MCF 10A (cell line): ENCODE measurements around the gene SPG21. TPM values are rescaled to one million over a fixed set of nuclear protein-coding genes. Genes with fewer than 3 reads are reported as not detected.

ENCODE experiments used
- BruUV-seq: library from RNA; stranded (reverse); fragments of 400-500 nt; replicated peaks from 2 replicates; lab custom pipeline; 2021; lab: Mats Ljungman, UMichigan
- CTCF ChIA-PET: fragments of 300-600 bp; sonication (Branson Sonifier 250); formaldehyde crosslinking; extraction: SDS; loops from one replicate; lab custom pipeline; 2021; ENCODE audit warnings: antibody characterized with exemption, inconsistent platforms; lab: Yijun Ruan, JAX
- POLR2A ChIA-PET: fragments of 300-600, 350-650 bp; sonication (Branson Sonifier 250); formaldehyde crosslinking; extraction: SDS; loops from one replicate; lab custom pipeline; 2020; ENCODE audit warnings: antibody characterized with exemption, inconsistent platforms; lab: Yijun Ruan, JAX
- DNase-seq: peaks from one replicate; pipeline ENCODE4 v3.0.0-alpha.2; 2018; ENCODE audit not compliant: unreplicated experiment
- H3K27ac Mint-ChIP-seq: one replicate; pipeline ENCODE4 v1.8.0; 2022; ENCODE audit warnings: mild to moderate bottlenecking, low read depth, mixed read lengths; ENCODE audit not compliant: unreplicated experiment
- H3K27me3 Mint-ChIP-seq: one replicate; pipeline ENCODE4 v1.8.0; 2022; ENCODE audit warnings: mixed read lengths; ENCODE audit not compliant: insufficient read depth, unreplicated experiment
- H3K36me3 Mint-ChIP-seq: one replicate; pipeline ENCODE4 v1.8.0; 2022; ENCODE audit warnings: mild to moderate bottlenecking, moderate library complexity, mixed read lengths; ENCODE audit not compliant: insufficient read depth, unreplicated experiment
- H3K4me1 Mint-ChIP-seq: one replicate; pipeline ENCODE4 v1.8.0; 2022; ENCODE audit warnings: mixed read lengths; ENCODE audit not compliant: insufficient read depth, unreplicated experiment
- H3K4me3 Mint-ChIP-seq: one replicate; pipeline ENCODE4 v1.8.0; 2022; ENCODE audit warnings: mild to moderate bottlenecking, moderate library complexity, mixed read lengths; ENCODE audit not compliant: unreplicated experiment
- H3K9me3 Mint-ChIP-seq: one replicate; pipeline ENCODE4 v1.8.0; 2022; ENCODE audit warnings: mixed read lengths; ENCODE audit not compliant: unreplicated experiment
- CTCF ChIP-seq: fragments of 200-600 bp; IDR thresholded peaks from one replicate; pipeline ENCODE4 v1.8.0; 2022; ENCODE audit warnings: antibody characterized with exemption, mild to moderate bottlenecking; ENCODE audit not compliant: unreplicated experiment
- intact Hi-C: fragments of 100-400 bp; cut with micrococcal nuclease; formaldehyde crosslinking; loops from 2 replicates; pipeline ENCODE4 v1.14.1; 2022
- total RNA-seq: library from RNA; stranded (reverse); gene quantifications from 2 replicates; pipeline ENCODE4 v1.2.3, GENCODE V29; 2022

The SPG21 gene
- total RNA-seq, 1 experiment from 2014 or later: 63.1 TPM

GRCh38 chr15:64997066-64997465, 7.4 kb upstream of the SPG21 start:
- peaks cover 6% of the 10 kb centered on the region for H3K36me3 Mint-ChIP-seq
- no peaks in the 10 kb centered on the region for H3K4me1 Mint-ChIP-seq
- H3K27me3 Mint-ChIP-seq: no peaks in the 10 kb centered on the region
- ChIA-PET POLR2A (interaction anchor here (0.7 to 1.4 kb wide), 2 partner anchors 18 to 167 kb away, joined by 3 read pairs; no protein-coding TSS in a partner anchor), CTCF (interaction anchor here (0.6 to 2.2 kb wide), 2 partner anchors 8 to 55 kb away, joined by 3 to 4 read pairs; no protein-coding TSS in a partner anchor)
- H3K4me3 Mint-ChIP-seq: no peak overlapping the region
- no peak for TF ChIP-seq CTCF
- no TSS peak for BruUV-seq
- intact Hi-C loops: no loop called here
- H3K9me3 Mint-ChIP-seq: no peaks in the 10 kb centered on the region
- no peak for DNase-seq
- H3K27ac Mint-ChIP-seq: no peak overlapping the region

GRCh38 chr15:64993290-64993689, 3.6 kb upstream of the SPG21 start:
- H3K27ac Mint-ChIP-seq: no peak overlapping the region
- ChIA-PET POLR2A (interaction anchor here (1.4 kb wide), 1 partner anchor 35 kb away, joined by 3 read pairs; no protein-coding TSS in a partner anchor), CTCF (no interaction called here)
- H3K9me3 Mint-ChIP-seq: no peaks in the 10 kb centered on the region
- no peaks in the 10 kb centered on the region for H3K4me1 Mint-ChIP-seq
- no TSS peak for BruUV-seq
- H3K4me3 Mint-ChIP-seq: no peak overlapping the region
- intact Hi-C loops: no loop called here
- TF ChIP-seq CTCF: no peak
- no peak for DNase-seq
- peaks cover 6% of the 10 kb centered on the region for H3K36me3 Mint-ChIP-seq
- H3K27me3 Mint-ChIP-seq: no peaks in the 10 kb centered on the region

GRCh38 chr15:64991536-64992135, 1.9 kb upstream of the SPG21 start:
- Mint-ChIP-seq H3K27me3 (no peaks in the 10 kb centered on the region), H3K36me3 (peaks cover 10% of the 10 kb centered on the region), H3K9me3 (no peaks in the 10 kb centered on the region), H3K4me1 (peaks cover 6% of the 10 kb centered on the region), H3K4me3 (no peak overlapping the region), H3K27ac (no peak overlapping the region)
- no peak for DNase-seq
- TF ChIP-seq CTCF: no peak
- intact Hi-C loops: no loop called here
- ChIA-PET CTCF (interaction anchor here (1.3 kb wide), 1 partner anchor 182 kb away, joined by 4 read pairs; no protein-coding TSS in a partner anchor), POLR2A (interaction anchor here (0.6 kb wide), 1 partner anchor 15 kb away, joined by 3 read pairs; no protein-coding TSS in a partner anchor)
- BruUV-seq: no TSS peak

- ChIA-PET CTCF (no interaction called here), POLR2A (interaction anchor here (0.6 to 2.2 kb wide), 14 partner anchors 9 to 195 kb away, joined by 3 to 12 read pairs (median 4); partner anchors contain the start of genes CLPX, PIF1 and PLEKHO2)
- no peaks in the 10 kb centered on the region for H3K9me3 Mint-ChIP-seq
- TF ChIP-seq CTCF: no peak
- H3K36me3 Mint-ChIP-seq: peaks cover 16% of the 10 kb centered on the region
- no peak for DNase-seq
- peak overlapping the region; percentile 96 for H3K27ac Mint-ChIP-seq
- peak overlapping the region; percentile 98 for H3K4me3 Mint-ChIP-seq
- BruUV-seq: TSS peak; percentile 82
- peaks cover 6% of the 10 kb centered on the region for H3K4me1 Mint-ChIP-seq
- intact Hi-C loops: no loop called here
- H3K27me3 Mint-ChIP-seq: no peaks in the 10 kb centered on the region
Measured at GRCh38 chr15:64990168-64990470, 405 bp upstream of the SPG21 start.
